ENCODE results near the gene SYNPO. TPM values are rescaled to one million over a fixed set of nuclear protein-coding genes. Genes with fewer than 3 reads are reported as not detected.

The SYNPO gene
- total RNA-seq, 1 donor from 2014 or later: 195 TPM

DNA sequence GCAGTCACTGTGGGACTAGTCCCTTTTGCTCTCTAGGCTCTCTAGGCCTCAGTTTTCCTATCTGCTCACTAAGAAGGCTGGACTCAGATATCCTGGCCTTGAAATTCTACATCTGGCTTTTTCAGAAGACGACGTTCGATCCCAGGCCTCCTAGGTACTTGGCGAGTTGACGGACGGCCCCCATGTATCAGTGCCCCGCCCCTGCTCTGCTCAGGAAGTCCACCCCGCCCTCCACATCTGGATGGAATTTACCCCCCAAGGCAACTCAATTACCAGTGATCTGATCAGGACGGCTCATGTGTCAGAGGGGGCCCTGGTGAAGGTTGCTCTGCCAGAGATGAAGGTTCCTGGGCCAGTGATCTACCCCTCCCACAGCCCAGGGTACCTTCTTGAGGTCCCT lies 44.1 kb upstream of the SYNPO start:
- Mint-ChIP-seq H3K9me3 (ENCODE audit: low read depth) (no peaks in the 10 kb centered on the region), H3K4me1 (ENCODE audit: low read depth) (peaks cover 91% of the 10 kb centered on the region), H3K27ac (ENCODE audit: unreplicated experiment) (peak overlapping the region; percentile 95), H3K36me3 (ENCODE audit: low read depth) (no peaks in the 10 kb centered on the region), H3K27me3 (ENCODE audit: low read depth) (no peaks in the 10 kb centered on the region), H3K4me3 (ENCODE audit: unreplicated experiment) (no peak overlapping the region)
- DNase-seq (ENCODE audit: low spot score): peak; percentile 32
- TF ChIP-seq, protein P1, sequence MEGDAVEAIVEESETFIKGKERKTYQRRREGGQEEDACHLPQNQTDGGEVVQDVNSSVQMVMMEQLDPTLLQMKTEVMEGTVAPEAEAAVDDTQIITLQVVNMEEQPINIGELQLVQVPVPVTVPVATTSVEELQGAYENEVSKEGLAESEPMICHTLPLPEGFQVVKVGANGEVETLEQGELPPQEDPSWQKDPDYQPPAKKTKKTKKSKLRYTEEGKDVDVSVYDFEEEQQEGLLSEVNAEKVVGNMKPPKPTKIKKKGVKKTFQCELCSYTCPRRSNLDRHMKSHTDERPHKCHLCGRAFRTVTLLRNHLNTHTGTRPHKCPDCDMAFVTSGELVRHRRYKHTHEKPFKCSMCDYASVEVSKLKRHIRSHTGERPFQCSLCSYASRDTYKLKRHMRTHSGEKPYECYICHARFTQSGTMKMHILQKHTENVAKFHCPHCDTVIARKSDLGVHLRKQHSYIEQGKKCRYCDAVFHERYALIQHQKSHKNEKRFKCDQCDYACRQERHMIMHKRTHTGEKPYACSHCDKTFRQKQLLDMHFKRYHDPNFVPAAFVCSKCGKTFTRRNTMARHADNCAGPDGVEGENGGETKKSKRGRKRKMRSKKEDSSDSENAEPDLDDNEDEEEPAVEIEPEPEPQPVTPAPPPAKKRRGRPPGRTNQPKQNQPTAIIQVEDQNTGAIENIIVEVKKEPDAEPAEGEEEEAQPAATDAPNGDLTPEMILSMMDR (IDR thresholded peaks at IDR 0.05): no peak

- Mint-ChIP-seq H3K27me3 (ENCODE audit: low read depth) (no peaks in the 10 kb centered on the region), H3K4me1 (ENCODE audit: low read depth) (peaks cover 91% of the 10 kb centered on the region), H3K9me3 (ENCODE audit: low read depth) (no peaks in the 10 kb centered on the region), H3K27ac (ENCODE audit: unreplicated experiment) (peak overlapping the region; percentile 95), H3K36me3 (ENCODE audit: low read depth) (no peaks in the 10 kb centered on the region), H3K4me3 (ENCODE audit: unreplicated experiment) (no peak overlapping the region)
- TF ChIP-seq, protein P1 (IDR thresholded peaks at IDR 0.05): no peak
- DNase-seq (ENCODE audit: low spot score): no peak
Observed at GRCh38 chr5:150596826-150597225, 43.6 kb upstream of the SYNPO start.

GRCh38 chr5:150598006-150598405 lies 42.5 kb upstream of the SYNPO start:
- Mint-ChIP-seq H3K4me1 (ENCODE audit: low read depth) (peaks cover 92% of the 10 kb centered on the region), H3K27me3 (ENCODE audit: low read depth) (no peaks in the 10 kb centered on the region), H3K4me3 (ENCODE audit: unreplicated experiment) (no peak overlapping the region), H3K36me3 (ENCODE audit: low read depth) (no peaks in the 10 kb centered on the region), H3K9me3 (ENCODE audit: low read depth) (no peaks in the 10 kb centered on the region), H3K27ac (ENCODE audit: unreplicated experiment) (peak overlapping the region; percentile 69)
- TF ChIP-seq, protein P1 (IDR thresholded peaks at IDR 0.05): no peak
- peak; percentile 61 for DNase-seq (ENCODE audit: low spot score)

DNA sequence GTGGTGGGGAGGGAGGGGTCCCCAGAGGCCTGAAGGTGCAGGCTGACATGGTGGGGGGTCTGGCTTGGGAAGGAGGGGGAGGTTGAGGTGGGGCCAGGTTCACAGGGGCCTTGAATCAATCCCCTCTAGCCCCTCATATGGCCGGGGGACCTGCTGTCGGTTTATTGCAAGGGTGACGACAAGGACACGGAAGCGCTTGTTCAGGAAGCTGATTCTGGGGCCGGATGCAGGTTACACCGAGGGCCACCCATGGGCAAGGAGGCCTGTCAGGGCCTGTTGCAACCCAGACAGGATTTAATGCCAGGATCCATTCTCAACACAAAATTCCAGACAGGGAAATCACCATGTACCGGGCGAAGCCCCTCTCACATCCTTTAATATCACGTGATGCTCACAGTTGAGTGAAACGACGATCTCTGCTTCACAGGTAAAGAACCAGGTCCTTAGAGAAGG lies 41.6 kb upstream of the SYNPO start:
- no peaks in the 10 kb centered on the region for H3K9me3 Mint-ChIP-seq (ENCODE audit: low read depth)
- H3K36me3 Mint-ChIP-seq (ENCODE audit: low read depth): no peaks in the 10 kb centered on the region
- no peaks in the 10 kb centered on the region for H3K27me3 Mint-ChIP-seq (ENCODE audit: low read depth)
- peaks cover 95% of the 10 kb centered on the region for H3K4me1 Mint-ChIP-seq (ENCODE audit: low read depth)
- peak overlapping the region; percentile 93 for H3K27ac Mint-ChIP-seq (ENCODE audit: unreplicated experiment)
- no peak overlapping the region for H3K4me3 Mint-ChIP-seq (ENCODE audit: unreplicated experiment)
- peak; percentile 54 for DNase-seq (ENCODE audit: low spot score)
- TF ChIP-seq, protein P1 (IDR thresholded peaks at IDR 0.05): no peak

DNA sequence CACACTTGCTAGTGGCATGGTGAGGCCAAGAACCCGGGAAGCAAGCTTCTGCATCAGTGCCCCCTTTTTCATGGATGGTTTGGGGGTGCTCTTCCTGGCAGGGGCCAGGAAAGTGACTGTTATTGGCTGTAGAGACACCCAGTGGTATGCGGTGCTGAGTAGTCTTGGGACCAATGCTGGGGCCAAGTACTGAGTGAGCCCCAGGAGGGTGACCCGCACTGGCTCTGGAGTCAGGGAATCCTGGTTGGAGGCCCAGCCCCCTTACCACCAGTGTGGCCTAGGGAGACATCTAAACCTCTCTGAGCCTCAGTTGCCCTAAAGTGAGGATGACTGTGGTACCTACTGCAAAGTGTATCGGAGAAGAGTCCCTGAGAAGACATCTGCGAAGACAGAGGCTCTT lies 41.2 kb upstream of the SYNPO start:
- Mint-ChIP-seq H3K4me3 (ENCODE audit: unreplicated experiment) (no peak overlapping the region), H3K9me3 (ENCODE audit: low read depth) (no peaks in the 10 kb centered on the region), H3K27me3 (ENCODE audit: low read depth) (no peaks in the 10 kb centered on the region), H3K27ac (ENCODE audit: unreplicated experiment) (peak overlapping the region; percentile 93), H3K36me3 (ENCODE audit: low read depth) (no peaks in the 10 kb centered on the region), H3K4me1 (ENCODE audit: low read depth) (peaks cover 95% of the 10 kb centered on the region)
- TF ChIP-seq, protein P1 (IDR thresholded peaks at IDR 0.05): no peak
- peak; percentile 85 for DNase-seq (ENCODE audit: low spot score)
